Measurements from ENCODE around the gene FBXL3.
A peak's percentile ranks its signal among the peaks of the same experiment; 100 is the strongest.

The FBXL3 gene, protein sequence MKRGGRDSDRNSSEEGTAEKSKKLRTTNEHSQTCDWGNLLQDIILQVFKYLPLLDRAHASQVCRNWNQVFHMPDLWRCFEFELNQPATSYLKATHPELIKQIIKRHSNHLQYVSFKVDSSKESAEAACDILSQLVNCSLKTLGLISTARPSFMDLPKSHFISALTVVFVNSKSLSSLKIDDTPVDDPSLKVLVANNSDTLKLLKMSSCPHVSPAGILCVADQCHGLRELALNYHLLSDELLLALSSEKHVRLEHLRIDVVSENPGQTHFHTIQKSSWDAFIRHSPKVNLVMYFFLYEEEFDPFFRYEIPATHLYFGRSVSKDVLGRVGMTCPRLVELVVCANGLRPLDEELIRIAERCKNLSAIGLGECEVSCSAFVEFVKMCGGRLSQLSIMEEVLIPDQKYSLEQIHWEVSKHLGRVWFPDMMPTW

DNA sequence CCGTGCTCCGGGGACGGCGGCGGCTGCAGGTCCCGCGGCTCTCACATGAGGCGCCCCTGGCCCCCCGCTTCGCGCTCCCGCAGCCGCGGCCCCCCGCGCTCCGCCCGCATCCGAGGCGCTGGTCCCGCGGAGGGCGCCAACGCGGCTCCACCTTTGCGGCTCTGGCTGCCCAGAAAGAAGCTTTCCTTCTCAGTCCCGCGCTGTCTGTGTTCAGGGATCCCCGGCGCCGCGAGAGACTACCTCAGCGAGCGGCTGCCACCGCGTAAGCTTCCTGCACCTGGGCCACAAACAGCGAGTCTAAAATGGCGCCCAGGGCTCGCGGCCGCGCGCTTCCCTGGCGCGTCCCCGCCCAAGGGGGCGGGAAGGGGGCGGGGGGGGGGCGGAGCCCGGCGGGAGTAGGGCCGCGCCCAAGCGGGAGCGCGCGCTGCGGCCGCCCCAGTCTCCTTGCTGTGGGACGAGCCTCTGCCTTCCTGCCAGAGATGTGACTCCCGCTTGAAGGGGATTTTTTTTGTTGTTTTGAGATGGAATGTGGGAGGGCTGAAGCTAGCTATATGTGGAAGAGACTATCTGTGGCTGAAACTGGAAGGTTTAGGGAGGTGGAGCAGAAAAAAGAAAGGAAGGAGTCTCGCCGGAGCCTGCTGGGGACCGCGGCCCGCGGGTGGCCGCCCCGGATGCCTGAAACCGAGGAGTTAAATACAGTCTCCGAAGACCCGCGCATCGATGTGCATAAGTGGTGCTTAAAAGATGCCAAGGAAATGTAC is at the start of gene FBXL3:
Gene FBXL3, minus strand, starts transcription at position 299 of the 761 bp plus-strand sequence. CDS start 5,299 bp downstream, outside the sequence.
- peak; percentile 97 for TF ChIP-seq POLR2A (IDR thresholded peaks at IDR 0.05; ENCODE audit: extremely low read depth, insufficient read length)
- TF ChIP-seq MYC (IDR thresholded peaks at IDR 0.05; ENCODE audit: low read depth, low read length): peak; percentile 24; the same call in 1 of the 2 replicates
- TF ChIP-seq, protein P1, sequence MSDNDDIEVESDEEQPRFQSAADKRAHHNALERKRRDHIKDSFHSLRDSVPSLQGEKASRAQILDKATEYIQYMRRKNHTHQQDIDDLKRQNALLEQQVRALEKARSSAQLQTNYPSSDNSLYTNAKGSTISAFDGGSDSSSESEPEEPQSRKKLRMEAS (IDR thresholded peaks at IDR 0.05; ENCODE audit: low read depth, low read length): no peak; the same call in 1 of the 2 replicates
- H3K4me3 ChIP-seq (ENCODE audit: low read depth, low read length): peak within 1 kb of the TSS; percentile 80
- peak; percentile 91 for DNase-seq (ENCODE audit: low read depth)

DNA sequence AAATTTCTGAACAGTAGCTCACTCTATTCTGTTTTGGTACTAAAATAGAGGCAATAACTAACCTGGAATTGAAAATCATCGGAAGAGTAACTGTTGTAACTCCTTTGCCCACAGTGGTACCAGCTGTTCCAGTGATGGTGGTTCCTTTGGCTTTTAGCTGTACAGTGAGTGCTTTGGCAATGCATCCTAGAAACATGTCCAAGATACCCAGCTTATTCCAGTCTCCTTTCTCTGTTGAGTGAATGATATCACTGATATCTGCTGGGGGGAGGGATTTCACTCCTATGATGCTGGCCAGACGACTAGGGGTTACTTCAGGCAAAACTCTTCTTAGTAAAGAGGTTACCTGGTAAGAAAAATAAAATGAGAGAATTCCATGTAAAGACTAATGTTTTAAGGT is 40.6 kb upstream of the FBXL3 start:
- H3K4me3 ChIP-seq (ENCODE audit: low read depth, low read length): no peak overlapping the region
- TF ChIP-seq POLR2A (IDR thresholded peaks at IDR 0.05; ENCODE audit: extremely low read depth, insufficient read length): no peak
- TF ChIP-seq, protein P1 (IDR thresholded peaks at IDR 0.05; ENCODE audit: low read depth, low read length): no peak
- no peak for TF ChIP-seq MYC (IDR thresholded peaks at IDR 0.05; ENCODE audit: low read depth, low read length)
- TF ChIP-seq, protein P2, sequence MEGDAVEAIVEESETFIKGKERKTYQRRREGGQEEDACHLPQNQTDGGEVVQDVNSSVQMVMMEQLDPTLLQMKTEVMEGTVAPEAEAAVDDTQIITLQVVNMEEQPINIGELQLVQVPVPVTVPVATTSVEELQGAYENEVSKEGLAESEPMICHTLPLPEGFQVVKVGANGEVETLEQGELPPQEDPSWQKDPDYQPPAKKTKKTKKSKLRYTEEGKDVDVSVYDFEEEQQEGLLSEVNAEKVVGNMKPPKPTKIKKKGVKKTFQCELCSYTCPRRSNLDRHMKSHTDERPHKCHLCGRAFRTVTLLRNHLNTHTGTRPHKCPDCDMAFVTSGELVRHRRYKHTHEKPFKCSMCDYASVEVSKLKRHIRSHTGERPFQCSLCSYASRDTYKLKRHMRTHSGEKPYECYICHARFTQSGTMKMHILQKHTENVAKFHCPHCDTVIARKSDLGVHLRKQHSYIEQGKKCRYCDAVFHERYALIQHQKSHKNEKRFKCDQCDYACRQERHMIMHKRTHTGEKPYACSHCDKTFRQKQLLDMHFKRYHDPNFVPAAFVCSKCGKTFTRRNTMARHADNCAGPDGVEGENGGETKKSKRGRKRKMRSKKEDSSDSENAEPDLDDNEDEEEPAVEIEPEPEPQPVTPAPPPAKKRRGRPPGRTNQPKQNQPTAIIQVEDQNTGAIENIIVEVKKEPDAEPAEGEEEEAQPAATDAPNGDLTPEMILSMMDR (IDR thresholded peaks at IDR 0.05; ENCODE audit: low read depth, low read length): no peak

DNA sequence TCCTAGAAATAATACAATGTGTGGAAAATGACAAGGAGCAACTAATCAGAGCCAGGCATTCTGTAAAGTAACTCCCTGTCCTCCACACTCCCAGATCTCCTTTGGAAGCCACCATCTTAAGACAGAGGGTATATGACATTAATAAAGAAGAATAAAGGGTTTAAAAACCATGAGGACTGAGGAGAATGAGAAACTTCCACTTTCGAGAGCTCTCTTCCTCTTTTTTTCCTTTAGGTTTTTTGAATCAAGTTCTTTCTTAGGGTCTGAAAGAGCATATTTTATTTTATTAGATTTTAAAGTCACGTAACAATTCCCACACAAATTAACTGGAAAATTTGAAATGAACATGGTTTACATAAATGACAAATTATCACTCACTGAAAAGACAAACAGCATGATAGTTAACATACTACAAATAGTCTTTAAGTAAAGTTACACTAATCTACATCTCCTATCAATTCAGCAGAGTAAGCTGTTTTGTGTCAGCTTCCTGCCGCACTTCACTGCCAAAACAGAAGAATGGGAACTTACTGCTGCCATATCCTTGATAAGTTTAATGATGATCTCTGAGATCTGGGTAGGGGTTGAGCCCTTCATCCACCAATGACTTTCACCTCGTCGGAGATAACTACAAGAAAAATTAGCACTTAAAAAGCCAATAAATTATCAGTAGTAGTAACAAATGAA is 38.6 kb upstream of the FBXL3 start:
- peak; percentile 10 for DNase-seq (ENCODE audit: low read depth)
- TF ChIP-seq POLR2A (IDR thresholded peaks at IDR 0.05; ENCODE audit: extremely low read depth, insufficient read length) (no peak), MYC (IDR thresholded peaks at IDR 0.05; ENCODE audit: low read depth, low read length) (no peak)
- TF ChIP-seq, protein P2 (IDR thresholded peaks at IDR 0.05; ENCODE audit: low read depth, low read length): no peak
- no peak overlapping the region for H3K4me3 ChIP-seq (ENCODE audit: low read depth, low read length)

More for the DNA sequence above, 40.6 kb upstream of the FBXL3 start:
- DNase-seq (ENCODE audit: low read depth): no peak

DNA sequence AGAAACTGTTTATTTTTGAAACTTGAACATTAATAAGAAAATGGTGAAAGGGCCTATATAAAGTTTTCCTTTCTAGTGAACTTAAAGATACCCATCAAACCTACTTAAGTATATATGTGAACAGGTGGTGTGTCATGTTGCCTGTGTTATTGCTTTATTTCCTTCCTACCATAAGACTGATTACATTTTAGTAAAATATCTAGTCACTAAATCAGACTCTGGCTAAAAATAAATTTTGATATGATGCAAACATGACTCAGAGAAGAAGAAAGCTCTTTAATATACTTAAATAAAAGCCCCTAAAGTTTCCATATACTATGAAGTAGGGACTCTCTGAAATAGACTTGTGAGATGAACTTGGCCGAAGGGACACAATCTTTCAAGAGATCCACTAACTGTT is 35.1 kb upstream of the FBXL3 start:
- no peak for DNase-seq (ENCODE audit: low read depth)
- H3K4me3 ChIP-seq (ENCODE audit: low read depth, low read length): no peak overlapping the region
- TF ChIP-seq, protein P1 (IDR thresholded peaks at IDR 0.05; ENCODE audit: low read depth, low read length): no peak
- TF ChIP-seq, protein P2 (IDR thresholded peaks at IDR 0.05; ENCODE audit: low read depth, low read length): no peak
- TF ChIP-seq MYC (IDR thresholded peaks at IDR 0.05; ENCODE audit: low read depth, low read length) (no peak), POLR2A (IDR thresholded peaks at IDR 0.05; ENCODE audit: extremely low read depth, insufficient read length) (no peak)

DNA sequence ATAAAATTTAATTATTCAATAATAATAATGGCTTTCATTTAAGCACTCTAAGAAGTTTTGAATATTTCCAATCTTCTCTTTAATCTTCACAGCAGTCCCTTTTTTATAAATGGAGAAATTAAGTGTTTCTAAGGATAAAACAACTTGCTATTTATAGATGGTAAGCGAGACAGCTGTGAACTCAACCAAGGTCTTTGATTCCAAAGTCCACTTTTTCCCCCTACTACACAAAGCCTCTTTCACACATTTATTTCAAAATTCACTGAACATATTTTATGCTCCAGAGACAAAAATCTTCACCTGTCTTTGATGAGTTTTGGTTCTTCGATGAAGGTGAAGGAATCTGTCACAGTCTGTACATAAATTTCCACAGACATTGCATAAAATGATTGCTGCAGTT is 34.4 kb upstream of the FBXL3 start:
- DNase-seq (ENCODE audit: low read depth): no peak
- no peak overlapping the region for H3K4me3 ChIP-seq (ENCODE audit: low read depth, low read length)
- TF ChIP-seq POLR2A (IDR thresholded peaks at IDR 0.05; ENCODE audit: extremely low read depth, insufficient read length) (no peak), MYC (IDR thresholded peaks at IDR 0.05; ENCODE audit: low read depth, low read length) (no peak)
- TF ChIP-seq, protein P2 (IDR thresholded peaks at IDR 0.05; ENCODE audit: low read depth, low read length): no peak
- TF ChIP-seq, protein P1 (IDR thresholded peaks at IDR 0.05; ENCODE audit: low read depth, low read length): no peak

Measured in NB4 (cell line).